ENCODE data around the gene CRYL1.

CRYL1 gene

GRCh38 chr13:20416223-20416745 is 109.4 kb downstream of the CRYL1 start:
- DNase-seq, result no peak

GRCh38 chr13:20415694-20416107 is 110.0 kb downstream of the CRYL1 start:
- no peak for DNase-seq

- no peak for DNase-seq
Observed at GRCh38 chr13:20415306-20415679, 110.4 kb downstream of the CRYL1 start.

- DNase-seq, result no peak
Observed at GRCh38 chr13:20414546-20415305, 110.9 kb downstream of the CRYL1 start.

DNA sequence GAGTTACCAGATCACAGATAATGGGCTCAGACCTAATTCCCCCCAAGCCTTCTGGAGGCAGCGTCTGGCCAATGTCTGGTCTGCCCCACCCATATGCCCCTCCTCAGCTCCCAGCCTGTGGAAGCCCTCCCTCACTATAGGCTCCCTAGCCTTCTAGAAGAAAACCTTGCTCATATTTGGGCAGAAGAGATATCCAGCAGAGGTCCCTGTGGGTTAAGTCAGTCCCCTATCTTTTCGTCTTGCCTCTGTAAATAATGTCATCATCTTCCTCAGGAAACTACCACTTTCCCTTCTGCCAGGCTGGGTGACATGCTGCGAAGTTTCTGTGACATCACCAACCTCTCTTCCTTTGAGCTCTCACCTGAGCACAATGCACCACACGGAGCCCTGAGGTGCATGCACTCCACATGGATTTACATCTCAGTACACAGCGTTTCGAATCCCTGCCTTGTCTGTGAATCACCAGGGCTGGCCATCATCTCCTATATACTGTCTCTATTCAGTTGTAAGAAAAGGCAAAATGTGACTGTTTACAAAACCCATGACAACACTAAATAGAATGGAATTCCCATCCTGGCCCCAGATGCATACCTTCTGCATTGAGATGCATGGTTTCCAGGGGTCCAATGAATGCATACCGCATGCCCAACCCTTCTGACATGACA is 112.8 kb downstream of the CRYL1 start:
- peak in 1 of 2 experiments; percentile 52 for DNase-seq

GRCh38 chr13:20411638-20412342 is 113.9 kb downstream of the CRYL1 start:
- peak; percentile 55 to 59 for DNase-seq

- DNase-seq, result no peak
Observed at GRCh38 chr13:20410726-20411125, 114.9 kb downstream of the CRYL1 start.

GRCh38 chr13:20408181-20408580 is 117.5 kb downstream of the CRYL1 start:
- DNase-seq, result peak in 1 of 2 experiments; percentile 14

DNA sequence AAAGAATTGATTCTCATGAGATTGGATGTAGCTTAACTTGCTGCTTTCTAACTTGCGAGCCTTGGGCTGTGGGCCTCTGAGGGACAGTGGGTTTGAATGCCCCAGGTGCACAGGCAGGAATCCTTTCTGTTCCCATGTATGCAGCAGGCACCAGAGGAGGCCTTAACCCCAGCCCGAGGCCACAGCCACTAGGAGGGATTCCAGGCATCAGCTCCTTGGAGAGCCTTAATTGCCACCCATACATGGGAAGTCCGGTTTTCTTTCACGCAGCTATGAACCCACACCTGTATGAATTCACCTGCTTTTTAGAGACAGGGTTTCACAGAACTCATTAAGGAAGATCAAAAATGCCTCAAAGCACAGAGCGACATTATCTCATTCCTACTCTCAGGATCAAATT is 117.9 kb downstream of the CRYL1 start:
- DNase-seq, result no peak

GRCh38 chr13:20405691-20406090 is 120.0 kb downstream of the CRYL1 start:
- DNase-seq, result peak in 1 of 2 experiments; percentile 4

DNA sequence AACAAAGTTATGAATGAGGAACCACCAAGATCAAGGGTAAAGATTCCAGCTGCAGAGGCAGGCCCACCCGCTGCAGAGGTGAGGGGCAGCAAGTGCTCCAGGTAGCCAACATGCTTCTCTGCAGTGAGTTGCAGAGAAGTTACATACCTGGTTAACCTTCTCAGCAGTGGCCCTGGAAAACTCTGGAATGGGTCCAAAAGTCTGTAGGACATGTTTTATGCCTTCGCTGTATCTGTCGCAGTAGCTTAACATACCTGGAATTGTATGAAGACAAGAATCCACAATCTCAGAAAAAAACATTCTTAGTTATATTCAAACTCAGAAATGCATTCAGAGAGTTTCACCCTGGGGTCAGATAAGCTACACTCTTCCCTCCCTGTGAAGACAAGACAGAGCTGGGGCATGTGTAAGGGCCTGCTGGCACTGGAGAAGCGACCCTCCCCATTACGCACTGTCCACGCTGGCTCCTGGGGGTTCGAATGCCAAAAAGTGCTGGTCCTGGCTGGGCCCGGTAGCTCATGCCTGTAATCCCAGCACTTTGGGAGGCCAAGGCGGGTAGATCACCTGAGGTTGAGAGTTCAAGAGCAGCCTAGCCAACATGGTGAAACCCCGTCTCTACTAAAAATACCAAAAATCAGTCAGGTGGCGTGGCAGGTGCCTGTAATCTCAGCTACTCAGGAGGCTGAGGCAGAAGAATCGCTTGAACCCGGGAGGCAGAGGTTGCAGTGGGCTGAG is 121.0 kb downstream of the CRYL1 start:
- DNase-seq, result peak in 1 of 2 experiments; percentile 8

GRCh38 chr13:20403826-20404225 is 121.8 kb downstream of the CRYL1 start:
- DNase-seq, result peak in 1 of 2 experiments; percentile 6

DNA sequence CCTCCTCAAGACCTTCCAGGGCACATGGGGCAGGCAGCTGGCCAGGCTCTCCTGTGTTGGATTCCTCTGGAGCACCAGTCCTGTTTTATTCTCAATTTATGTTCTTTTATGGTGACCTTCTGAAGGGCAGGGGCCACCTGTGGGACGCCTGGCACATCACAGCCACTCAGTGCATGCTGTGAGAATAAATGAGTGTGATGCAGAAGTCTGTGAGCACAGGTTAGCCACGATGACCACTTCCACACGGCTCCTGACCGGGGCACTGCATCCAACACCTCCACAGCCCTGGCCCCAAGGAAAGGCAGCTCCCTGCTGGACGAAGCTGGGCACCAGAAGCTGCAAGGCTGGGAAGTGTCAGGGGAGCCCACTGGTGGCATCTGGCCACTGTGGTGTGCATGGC is 122.8 kb downstream of the CRYL1 start:
- DNase-seq, result peak in 1 of 2 experiments; percentile 9

- DNase-seq, result peak in 1 of 2 experiments; percentile 19
Observed at GRCh38 chr13:20401931-20402856, 123.5 kb downstream of the CRYL1 start.

DNA sequence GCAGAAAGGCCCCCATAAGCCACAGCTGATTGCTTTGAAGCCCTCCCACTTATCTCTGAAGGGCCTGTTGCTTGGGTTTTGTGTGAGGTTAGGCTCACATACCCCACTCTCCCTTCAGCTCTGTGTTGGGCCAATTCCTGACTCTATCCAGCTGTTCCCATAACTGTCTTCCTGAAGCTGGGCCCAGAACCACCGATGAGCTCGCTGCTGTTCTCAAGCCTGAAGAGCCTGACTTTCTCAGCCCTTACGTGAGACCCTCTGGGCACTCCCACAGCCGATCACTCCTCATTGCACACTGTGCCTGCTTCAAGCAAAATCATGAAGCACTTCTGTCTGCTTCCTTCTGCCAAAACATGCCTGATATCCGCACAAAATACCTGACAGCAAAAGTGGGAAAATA is 124.1 kb downstream of the CRYL1 start:
- DNase-seq, result no peak

DNA sequence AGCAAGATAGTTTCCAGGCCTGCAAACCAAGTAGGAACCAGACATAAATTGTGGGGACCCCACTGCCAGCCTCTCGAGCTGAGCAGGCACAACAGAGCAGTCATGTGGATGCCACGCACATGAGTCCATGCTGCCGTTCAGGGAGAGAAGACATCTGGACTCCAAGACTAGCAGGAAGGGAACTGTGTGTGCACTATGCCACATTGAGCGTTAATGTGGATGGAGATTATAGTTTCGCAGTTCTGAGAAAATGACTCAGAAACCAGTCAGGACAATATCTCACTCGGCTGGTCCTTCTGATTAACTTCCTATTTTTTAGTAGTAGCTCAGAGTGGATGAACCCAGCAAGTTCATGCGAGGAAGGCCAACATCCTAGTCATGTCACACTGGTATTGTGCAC is 124.9 kb downstream of the CRYL1 start:
- no peak for DNase-seq

GRCh38 chr13:20399961-20400360 is 125.7 kb downstream of the CRYL1 start:
- no peak for DNase-seq

DNA sequence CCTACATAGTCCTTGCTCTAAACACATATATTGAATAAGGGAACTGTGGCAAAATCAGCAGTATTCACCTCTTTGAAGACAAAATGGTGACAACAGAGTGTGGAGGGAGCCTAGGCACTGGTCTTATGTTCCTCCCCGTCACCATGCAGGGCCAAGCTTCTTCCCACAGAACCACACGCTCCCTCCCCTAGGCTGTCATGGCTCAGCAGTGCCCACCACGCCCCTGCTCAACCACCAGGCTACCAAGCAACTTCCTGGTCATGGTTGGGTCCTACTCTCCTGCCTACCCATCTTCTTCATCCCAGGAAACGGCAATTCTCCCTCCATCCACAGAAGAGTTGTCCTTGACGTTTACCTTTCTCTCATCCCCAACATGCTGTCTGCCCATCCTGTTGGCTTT is 126.1 kb downstream of the CRYL1 start:
- no peak for DNase-seq

GRCh38 chr13:20398459-20398858 is 127.2 kb downstream of the CRYL1 start:
- no peak for DNase-seq

- DNase-seq, result no peak
Observed at GRCh38 chr13:20397896-20398295, 127.8 kb downstream of the CRYL1 start.

DNA sequence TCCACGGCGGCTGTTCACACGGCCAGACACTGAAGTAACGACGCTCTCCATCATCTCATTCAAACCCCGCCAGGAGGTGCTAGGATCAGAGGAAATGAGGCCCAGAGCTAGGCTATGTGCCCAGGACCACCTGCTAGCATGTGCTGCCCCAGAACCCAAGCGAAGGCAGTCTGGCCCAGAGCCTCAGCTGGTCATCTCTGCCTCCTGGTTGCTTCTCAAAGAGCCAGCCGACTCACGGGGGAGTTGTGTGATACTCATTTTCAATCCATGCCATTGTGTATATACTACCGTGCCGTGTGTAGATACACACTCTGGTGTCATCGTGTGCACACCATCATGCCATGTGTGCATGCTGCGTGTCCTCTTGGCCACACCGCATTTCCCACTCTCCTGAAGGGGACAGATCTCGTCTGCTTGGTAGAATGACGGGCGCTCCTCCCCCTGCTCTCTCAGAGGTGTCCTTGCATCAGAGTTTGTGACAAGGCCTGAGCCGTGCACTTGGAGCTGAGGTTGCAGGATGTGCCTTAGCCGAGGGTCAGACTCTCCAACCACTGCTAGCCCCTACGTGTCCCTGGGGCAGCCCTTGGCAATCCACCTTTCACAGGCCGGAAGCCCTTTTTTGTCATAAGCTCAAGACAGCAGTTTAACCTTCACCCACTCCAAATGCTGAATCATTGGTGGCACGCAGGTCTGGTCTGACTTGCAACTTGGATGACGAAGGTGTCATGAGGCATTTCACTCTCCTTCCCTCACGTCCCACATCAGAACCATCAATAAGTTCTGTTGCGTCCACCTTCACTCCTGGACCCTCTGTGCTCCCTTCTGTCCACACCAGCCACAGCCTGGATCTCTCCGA is 130.4 kb downstream of the CRYL1 start:
- DNase-seq, result no peak

All from activated T-cell treated with anti-CD3 and anti-CD28 coated beads, Interleukin-2, amount 50 U/mL, for 48 hours (primary cell).